GM19239 (cell line): ENCODE measurements around the gene DNAH17.

Experiments used
- DNase-seq: peaks from one replicate; pipeline ENCODE4 v3.0.0; 2011; ENCODE audit warnings: low spot score; ENCODE audit not compliant: insufficient read length
- FAIRE-seq: peaks from 2 replicates; lab custom pipeline; 2011; peaks lifted over from hg19 to GRCh38; lab: Jason Lieb, UNC

DNAH17 gene

DNA sequence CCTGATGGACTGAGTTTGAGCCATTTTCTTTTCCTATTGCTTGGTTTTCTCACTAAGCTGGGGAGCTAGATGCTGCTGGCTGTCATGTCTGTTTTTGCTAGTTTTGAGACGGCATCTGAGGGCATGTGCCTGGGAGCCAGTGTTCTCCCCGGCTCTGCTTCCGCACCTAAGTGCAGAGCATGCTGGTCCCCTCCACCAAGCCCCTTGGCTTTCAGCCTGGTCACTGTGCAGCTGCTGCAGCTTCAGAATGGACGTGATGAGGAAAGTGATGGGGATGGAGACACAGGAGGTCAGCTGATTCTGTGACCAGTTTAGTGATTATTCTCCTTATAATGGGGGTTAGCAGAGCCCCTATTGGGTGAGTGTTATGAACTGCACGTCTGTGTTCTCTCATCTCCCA lies 28.5 kb downstream of the DNAH17 start:
- no peak for DNase-seq
- FAIRE-seq: no peak

DNA sequence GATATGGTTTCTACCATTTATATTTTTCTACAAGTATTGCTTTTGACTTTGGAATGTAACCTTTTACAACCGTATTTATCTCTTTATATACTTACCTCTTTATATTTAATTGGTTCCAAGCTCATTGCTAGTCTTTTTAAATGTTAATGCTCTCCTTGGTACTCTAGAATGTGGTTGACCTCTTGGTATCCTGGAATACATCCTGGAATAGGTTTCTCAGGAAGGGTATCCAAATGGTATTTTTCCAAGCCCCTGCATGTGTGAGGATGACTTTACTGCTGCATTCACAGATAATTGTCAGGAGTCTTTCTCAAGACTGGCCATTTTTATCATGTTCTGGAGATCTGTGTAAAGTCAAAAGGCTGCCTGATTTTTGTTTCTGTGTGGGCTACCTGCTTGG lies 30.2 kb downstream of the DNAH17 start:
- no peak for FAIRE-seq
- no peak for DNase-seq

DNA sequence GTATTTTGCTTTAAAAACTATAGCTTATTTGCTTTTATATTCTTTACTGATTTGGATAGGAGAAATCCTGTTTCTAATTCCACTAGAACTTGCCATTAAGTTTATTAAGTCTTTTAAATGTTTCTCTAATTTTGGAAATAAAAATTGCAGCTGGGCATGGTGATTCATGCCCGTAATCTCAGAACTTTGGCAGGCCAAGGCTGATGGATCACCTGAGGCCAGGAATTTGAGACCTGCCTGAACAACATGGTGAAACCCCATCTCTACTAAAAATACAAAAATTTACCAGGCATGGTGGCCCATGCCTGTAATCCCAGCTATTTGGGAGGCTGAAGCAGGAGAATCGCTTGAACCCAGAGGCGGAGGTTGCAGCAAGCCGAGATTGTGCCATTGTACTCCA lies 30.7 kb downstream of the DNAH17 start:
- DNase-seq (no peak), FAIRE-seq (no peak)

DNA sequence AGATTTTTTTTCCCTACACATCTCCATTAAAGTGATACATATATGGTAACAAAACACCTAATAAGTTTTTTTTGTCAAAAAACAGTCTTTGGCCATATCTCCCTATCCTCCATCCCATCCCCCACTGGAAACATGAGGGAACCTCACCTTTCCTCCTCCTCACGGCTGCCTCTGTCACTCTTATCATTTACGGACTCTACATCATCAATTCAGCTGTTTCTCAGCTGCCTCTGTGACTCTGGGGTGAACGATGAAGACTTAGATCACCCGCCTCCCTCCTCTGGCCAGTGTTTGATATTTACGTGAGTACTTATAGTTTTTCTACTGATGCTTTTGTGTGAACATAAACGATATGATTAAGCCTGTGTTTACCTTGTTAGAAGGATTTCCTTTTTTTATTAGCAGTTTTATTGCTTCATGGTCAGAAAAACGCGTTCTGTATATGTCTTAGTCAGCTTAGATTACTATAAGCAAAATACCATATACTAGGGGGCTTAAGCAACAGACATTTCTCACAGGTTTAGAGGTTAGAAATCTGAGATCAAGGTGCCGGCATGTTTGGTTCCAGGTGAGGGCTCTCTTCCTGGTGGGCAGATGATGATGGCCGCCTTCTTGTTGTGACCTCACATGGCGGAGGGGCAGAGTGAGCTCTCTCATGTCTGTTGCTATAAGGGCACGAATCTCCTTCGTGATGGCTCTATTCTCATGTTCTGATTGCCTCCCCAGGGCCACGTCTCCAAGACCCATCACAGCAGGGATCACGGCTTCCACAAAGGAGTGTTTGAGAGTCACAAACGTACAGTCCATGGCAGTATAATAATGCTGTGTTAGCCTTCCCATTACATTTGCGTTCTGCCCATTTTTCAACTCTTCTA lies 32.1 kb downstream of the DNAH17 start:
- FAIRE-seq (no peak), DNase-seq (no peak)

DNA sequence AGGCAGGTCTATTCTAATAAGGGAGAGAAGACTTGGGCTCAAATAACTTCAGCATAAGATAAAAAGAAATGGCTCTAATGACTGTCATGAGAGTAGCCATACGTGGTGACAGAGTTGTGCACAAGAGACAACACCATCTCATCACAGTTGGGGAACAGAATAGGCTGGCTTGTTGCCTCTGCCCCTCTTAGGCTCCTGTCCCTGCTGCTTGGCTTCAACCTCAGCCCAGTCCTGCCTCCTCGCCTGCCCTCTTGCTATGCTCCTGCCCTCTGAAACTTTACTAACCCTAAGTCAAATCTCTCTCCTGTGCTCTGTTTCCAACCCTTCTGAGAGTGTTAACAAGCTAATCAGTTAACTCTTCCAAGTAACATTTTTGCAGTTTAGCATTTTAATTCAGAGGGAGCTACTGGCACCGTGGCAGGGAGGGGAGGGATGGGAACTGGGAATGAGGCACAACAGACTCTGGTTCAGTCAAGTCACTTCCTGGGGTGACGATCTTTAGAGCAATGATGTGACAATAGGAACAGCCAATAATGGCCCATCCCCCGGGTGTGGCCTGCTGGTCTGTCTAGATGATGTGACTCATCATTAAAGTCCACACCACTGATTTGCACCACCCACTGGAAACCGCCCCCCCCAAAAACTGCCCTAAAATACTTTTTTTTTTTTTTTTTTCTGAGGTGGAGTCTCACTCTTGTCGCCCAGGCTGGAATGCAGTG lies 35.5 kb downstream of the DNAH17 start:
- FAIRE-seq: no peak
- no peak for DNase-seq

DNA sequence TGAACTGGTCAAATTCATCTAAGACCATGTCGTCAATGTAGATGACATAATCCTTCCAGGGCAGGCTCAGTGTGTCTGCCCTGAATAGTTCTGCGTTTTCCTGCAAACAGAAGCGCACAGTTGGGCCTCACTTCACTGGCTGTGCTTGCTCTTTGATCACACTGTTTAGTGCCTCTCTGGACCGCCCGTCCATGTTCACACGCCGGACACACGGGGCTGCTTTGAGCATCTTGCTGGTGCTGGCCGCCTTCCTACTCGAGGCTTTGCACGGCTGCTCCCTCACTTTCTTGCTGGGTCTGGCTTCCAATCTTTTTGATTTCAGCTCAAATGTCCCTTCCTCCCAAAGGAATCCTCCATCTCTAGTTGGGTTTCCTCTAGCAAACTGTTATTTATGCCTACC lies 37.4 kb downstream of the DNAH17 start:
- no peak for FAIRE-seq

DNA sequence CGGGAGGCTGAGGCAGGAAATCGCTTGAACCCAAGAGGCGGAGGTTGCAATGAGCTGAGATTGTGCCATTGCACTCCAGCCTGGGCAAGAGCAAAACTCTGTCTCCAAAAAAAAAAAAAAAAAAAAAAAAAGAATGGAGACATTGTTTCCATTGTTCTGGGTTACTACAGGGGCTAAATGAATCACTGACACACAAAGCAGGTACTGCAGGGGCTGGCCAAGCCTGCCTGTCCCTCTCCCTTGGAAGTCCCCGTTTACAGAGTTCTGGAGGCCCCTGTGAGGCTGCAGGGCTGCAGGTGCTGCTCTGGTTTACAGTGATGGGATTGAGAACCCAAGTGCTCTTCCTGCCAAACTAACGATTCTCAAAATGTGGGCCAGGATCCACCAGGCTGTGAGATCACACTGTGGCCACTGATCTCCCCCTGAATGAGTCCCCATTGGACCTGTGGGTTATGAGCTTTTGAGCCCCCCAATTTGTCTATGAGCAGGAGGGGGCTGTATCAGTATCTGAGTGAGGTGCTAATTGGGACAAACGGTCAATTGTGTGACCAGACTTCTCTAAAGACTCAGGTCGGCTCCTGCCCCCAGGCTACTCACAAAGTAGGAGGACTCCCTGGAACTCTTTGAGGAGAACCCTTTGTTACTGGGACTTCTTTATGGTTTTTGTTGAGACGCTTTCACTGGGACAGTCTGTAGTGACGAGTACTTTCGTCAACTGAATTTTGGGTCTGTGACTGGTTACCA lies 39.0 kb downstream of the DNAH17 start:
- no peak for FAIRE-seq

More for the DNA sequence above, 37.4 kb downstream of the DNAH17 start:
- no peak for DNase-seq

DNA sequence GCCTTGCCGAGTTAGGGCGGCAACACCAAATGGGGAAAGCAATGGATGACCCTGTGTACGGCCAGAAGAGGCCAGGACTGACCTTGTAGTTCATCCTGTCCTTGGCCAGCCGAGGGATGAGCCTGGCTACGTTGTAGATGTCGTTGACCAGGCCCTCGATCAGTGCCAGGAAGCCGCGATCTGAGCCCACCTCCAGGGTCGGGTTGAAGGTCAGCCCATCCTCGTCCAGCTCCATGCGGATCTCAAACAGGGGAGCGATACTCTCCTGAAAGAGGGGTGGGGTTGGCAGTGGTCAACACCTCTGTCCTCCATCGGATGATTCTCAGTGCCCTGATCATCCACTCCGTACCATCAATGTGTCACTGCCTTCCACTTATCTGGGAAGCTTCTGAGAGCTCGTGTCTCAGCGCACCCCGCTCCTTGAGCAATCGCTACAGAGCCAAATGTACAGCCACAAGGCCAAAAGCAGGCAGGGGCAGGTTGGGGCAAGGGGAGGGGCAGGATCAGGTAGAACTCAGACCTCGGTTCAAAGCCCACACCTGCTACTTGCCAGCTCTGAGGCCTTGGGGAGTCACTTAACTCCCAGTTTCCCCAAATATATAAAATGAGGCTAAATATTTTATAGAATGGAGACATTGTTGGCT lies 39.9 kb downstream of the DNAH17 start:
- FAIRE-seq: no peak

More for the DNA sequence above, 39.0 kb downstream of the DNAH17 start:
- DNase-seq: no peak

DNA sequence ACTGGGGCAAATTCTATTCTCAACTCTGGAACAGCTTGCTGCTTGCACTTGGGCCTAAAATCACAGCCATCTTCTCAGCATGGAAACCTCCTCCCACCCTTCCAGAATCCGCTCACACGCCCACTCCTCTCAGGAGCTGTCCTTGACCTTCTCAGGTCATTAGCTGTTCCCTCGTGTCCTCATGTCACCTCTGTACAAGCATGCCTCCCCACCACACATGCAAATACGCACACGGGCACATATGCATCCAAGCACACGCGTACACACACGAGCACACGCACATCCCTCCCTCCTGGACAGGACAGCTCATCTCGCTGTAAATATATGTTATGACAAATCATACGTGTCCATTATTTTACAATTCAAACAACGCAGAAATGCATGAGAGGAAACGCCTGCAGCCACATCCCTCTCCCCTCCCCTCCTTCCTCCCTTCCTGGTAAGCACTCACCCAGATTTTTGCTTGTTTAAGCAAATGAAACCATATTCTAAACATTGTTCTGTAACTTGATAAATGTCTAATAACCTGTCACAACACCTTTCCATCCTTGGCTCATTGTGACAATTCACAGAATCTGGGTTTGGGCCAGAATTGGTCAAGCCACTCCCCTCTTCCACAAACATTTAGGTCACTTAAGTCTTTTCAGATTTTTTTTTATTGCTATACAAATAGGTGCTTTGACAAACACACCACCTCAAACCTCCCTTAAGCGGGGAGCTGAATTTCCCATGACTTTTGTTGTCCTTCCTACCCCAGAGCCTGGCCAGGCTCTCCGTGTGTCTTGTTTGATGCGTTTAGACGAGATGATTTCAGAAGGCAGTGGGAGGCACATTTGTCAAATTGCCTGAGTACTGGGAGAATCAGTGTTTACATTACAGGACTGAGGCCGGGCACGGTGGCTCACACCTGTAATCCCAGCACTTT lies 41.7 kb downstream of the DNAH17 start:
- DNase-seq: no peak
- no peak for FAIRE-seq

More for the DNA sequence above, 39.9 kb downstream of the DNAH17 start:
- no peak for DNase-seq

DNA sequence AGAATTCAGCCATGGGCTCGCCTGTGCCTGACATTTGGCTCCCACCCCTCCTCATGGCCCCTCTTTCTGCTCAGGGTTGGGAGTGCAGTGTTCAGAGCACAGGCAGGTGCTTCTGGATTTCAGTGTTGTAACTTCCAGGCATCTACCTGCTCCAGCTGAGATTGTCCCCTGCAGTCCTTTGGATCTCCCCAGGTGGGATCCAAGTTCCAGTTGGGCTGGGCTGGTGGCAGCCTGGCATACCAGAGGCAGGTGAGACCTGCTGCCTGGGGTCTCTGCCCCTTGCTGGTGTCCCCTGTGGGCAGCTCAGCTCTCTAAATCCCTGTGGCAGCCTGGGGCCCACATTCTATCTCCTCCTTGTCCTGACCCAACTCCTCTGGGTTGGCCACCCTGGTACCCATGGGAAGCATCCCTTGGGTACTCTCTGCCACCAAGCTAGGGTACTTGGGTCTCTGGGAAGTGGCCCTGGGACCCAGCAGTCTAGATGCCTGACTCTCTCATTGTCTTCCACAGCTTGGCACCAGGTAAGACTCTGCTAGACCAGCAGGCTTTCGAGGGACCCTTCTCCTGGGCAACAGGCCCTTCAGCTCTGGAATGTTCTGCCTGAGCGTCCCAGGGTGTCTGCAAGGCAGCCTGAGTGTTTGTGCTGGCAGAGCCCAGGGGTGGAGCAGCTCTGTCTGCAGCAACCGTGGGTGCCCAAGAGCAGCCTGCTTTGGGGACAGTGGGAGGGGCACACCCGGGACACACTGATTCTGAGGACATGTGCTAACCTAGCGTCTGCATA lies 42.5 kb downstream of the DNAH17 start:
- no peak for FAIRE-seq
- DNase-seq: no peak

DNA sequence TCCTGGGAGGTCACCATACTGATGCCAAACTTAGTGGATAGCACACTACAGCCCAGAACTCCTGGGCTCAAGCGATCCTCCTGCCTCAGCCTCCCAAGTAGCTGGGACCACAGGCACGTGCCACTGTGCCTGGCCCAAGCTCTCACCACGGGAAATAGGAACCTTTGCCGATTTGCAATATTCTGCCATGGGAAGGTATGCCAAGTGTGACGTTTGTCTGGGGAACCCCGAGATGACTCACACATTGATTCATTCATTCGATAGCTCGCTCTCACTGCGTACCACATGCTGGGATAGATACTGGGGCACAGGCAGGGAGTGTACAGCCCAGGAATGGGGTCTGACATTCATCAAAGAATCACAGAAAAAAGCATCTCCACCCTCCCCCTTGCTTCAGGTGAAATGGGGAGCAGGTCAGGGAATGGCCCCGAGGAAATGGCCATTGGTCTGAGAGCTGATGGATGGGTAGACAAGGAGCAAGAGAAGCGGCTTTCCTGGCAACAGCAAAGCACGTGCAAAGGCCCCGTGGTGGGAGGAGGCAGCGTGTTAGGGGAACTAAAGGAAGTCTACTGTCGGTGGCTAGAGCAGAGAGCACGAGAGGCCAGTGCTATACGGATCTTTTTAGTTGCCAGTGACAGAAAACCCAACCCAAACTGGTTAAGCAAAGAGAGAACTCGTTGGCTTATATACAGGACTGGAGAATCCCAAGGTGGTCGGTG lies 44.1 kb downstream of the DNAH17 start:
- no peak for FAIRE-seq
- DNase-seq: no peak

DNA sequence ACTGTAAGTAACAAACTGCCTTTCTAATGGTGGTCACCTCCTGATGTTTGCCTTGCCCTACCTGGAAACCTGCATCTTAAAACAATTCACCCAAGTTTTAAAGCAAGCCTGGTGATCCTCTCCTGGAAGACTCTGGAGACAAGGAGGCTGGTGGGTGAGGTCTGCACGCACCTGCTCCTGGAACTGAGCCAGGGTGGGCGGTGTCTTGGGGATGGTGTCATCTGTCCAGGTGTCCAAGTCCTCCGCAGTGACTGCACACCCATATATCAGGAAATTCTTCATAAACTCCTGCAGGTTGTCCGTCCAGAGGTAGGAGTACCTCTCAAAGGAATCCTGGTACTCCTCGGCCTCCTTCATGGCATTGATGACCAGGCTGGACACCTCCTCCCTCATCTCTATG lies 44.9 kb downstream of the DNAH17 start:
- no peak for FAIRE-seq

DNA sequence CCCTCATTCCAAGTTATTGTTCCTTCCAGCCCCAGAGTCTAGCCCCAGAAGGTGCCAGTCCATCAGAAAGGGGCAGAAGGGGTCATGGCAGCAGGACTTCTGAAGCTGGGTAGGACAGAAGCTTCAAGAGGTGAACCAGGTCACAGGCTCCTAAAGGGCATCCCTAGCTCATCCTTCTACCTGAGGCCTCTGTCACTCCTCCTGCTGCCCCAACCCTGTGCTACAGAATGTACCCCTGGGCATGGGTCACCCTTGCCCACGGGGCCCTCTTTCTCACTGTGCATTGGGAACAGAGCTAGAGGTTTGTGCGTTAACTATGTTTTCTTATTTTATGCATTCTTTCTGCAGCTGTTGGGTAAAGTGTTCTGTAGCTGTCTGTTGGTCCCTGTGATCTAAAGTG lies 46.5 kb downstream of the DNAH17 start:
- FAIRE-seq: no peak

More for the DNA sequence above, 44.9 kb downstream of the DNAH17 start:
- DNase-seq: no peak

DNA sequence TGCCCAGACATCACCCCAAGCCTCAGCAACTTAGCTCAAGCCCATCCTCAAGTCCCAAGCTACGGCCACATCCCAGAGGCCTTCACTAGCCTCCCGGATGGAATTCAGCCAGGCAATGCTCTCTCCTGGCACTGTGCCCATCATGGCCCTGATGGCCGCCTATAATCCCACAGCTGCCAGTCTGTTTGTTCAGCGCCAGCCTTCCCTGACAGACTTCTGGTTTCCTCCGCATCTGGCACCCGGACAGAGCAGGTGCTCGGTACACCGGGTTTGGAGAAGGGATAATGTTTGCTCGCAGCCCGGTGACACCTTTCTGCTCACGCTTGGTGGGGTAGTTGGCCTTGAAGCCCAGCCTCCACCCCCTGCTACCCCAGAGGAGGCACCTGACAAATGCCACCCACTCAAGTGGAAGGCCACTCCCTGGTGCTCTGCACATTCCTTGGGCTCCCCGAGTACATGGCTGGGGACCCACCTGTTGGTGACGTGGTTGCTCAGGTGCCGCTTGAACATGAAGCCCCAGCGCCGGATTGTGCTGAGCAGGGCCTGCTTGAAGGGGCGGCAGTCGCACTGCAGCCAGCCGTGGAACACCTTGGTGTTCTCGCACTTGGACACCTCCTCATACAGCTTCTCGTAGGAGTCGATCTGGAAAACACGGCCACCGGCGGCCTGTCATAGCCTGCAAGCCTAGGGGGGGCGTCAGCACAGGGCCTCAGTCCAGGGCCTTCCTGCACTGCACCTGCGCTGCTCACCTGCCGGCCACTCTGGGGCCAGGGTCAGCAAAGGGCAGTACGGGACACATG lies 47.1 kb downstream of the DNAH17 start:
- DNase-seq: no peak
- no peak for FAIRE-seq

More for the DNA sequence above, 46.5 kb downstream of the DNAH17 start:
- DNase-seq: no peak

DNA sequence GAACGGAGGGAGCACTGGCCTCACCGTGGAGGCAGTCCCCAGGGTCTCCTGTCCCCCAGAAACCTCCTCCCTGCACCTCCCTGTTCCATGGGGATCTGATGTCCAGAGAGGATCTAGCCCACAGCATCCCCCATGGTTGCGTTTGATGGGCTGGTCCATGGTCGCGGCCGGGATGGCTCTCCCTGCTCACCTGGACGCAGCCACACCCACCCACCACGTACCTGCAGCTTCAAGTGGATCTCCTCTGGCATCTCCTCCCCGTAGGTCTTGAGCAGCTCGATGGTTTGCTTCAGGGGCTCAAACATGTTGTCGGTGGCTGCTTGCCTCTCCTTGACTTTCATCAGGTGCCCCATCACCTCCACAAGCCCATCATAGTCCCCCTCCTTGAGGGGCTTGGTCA lies 47.9 kb downstream of the DNAH17 start:
- no peak for DNase-seq
- no peak for FAIRE-seq

DNA sequence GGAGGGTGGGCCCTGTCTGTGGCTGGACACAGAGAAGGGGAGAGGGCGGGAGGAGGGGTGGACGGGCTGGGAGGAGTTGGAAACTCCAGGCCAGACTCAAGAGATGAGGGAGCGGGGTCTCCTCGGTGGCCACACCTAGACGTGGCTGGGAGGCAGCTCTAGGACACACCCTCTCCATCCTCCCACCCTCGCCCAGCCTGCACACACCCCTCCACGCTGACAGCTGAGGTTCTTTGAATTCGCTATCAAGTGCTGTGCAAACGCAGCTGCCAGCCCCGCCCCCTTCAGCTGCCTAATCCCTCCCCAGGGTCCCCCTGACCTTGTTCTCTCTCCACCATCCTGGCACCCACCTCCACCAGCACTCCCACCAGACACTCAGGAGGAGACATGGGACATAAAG lies 48.7 kb downstream of the DNAH17 start:
- FAIRE-seq (no peak), DNase-seq (no peak)

DNA sequence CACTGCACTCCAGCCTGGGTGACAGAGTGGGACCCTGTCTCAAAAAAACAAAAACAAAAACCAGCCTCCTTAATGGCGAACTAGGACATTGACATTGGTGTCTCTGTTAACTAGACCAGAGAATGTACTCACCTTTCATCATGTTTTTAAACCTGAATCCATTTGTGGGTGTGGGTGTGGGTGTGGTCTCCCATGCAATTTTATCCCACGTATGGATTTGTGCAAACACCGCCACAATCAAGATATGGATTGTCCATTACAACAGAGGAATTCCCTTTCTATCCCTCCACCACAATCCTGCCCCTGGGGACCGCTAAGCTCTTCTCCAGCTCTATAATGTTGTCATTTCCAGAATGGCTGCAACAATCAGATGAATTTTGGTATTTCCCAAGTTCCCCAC lies 49.9 kb downstream of the DNAH17 start:
- DNase-seq: no peak
- FAIRE-seq: no peak
